SU-DHL-6 (cell line): ENCODE measurements around the gene AMDHD2.

Experiments
- H2AFZ ChIP-seq: fragments of 200-600 bp; sonication (generic); 2 replicates; pipeline ENCODE4 v1.6.1; 2014; ENCODE audit warnings: low read depth, mild to moderate bottlenecking, moderate library complexity, mixed read lengths, antibody characterized with exemption, low read length; ENCODE audit not compliant: severe bottlenecking
- H3F3A ChIP-seq: fragments of 200-600 bp; shearing (Covaris generic); 2 replicates; pipeline ENCODE4 v1.6.0; 2016; ENCODE audit warnings: antibody characterized with exemption, mild to moderate bottlenecking; ENCODE audit not compliant: insufficient read depth
- H3K27ac ChIP-seq: fragments of 200-600 bp; sonication (generic); 2 replicates; pipeline ENCODE4 v1.5.1; 2016; ENCODE audit warnings: low read depth, mild to moderate bottlenecking, low read length, moderate library complexity, mixed read lengths
- H3K27me3 ChIP-seq: fragments of 200-600 bp; sonication (generic), shearing (Covaris generic); 2 replicates; pipeline ENCODE4 v1.6.0; 2014; ENCODE audit warnings: mild to moderate bottlenecking, low read length
- H3K36me3 ChIP-seq: fragments of 200-600 bp; sonication (generic); 2 replicates; pipeline ENCODE4 v1.6.1; 2014; ENCODE audit warnings: mild to moderate bottlenecking, low read length, mixed read lengths
- H3K4me2 ChIP-seq: fragments of 300-600, 200-600 bp; shearing (Covaris generic), sonication (generic); 2 replicates; pipeline ENCODE4 v1.6.0; 2014; ENCODE audit warnings: low read length, low read depth, mild to moderate bottlenecking; ENCODE audit not compliant: poor library complexity, severe bottlenecking
- H3K4me3 ChIP-seq: fragments of 200-600 bp; sonication (generic); 2 replicates; pipeline ENCODE4 v1.5.1; 2014; ENCODE audit warnings: antibody characterized with exemption, low read length, mild to moderate bottlenecking, mixed read lengths; ENCODE audit not compliant: insufficient read depth, poor library complexity, severe bottlenecking
- H3K79me2 ChIP-seq: fragments of 200-600 bp; sonication (generic); 2 replicates; pipeline ENCODE4 v1.6.1; 2014; ENCODE audit warnings: mild to moderate bottlenecking, low read length, moderate library complexity; ENCODE audit not compliant: insufficient read depth
- H3K9ac ChIP-seq: fragments of 200-600 bp; sonication (generic); 2 replicates; pipeline ENCODE4 v1.7.0; 2014; ENCODE audit warnings: mild to moderate bottlenecking, low read length
- H3K9me2 ChIP-seq: fragments of 200-600 bp; sonication (generic); replicated peaks from 2 replicates; pipeline ENCODE4 v1.6.1; 2014; ENCODE audit warnings: low read length; ENCODE audit not compliant: insufficient read depth
- H3K9me3 ChIP-seq: fragments of 200-600 bp; sonication (generic); 2 replicates; pipeline ENCODE4 v1.6.1; 2014; ENCODE audit warnings: low read length, mixed read lengths; ENCODE audit not compliant: insufficient read depth
- H4K20me1 ChIP-seq: fragments of 200-600 bp; sonication (generic); 2 replicates; pipeline ENCODE4 v1.6.1; 2014; ENCODE audit warnings: low read depth, mild to moderate bottlenecking, antibody characterized with exemption, low read length, moderate library complexity, mixed read lengths
- EZH2phosphoT487 ChIP-seq: fragments of 200-600 bp; sonication (generic), shearing (Covaris generic); conservative IDR thresholded peaks from 2 replicates; pipeline ENCODE4 v1.6.1; 2018; ENCODE audit warnings: mild to moderate bottlenecking, antibody characterized with exemption, low read length, moderate library complexity, mixed read lengths
- TF ChIP-seq, protein P1 (sequence below): fragments of 200-600 bp; sonication (generic); IDR thresholded peaks from one replicate; pipeline ENCODE4 v1.5.1; 2017; ENCODE audit warnings: antibody characterized with exemption, mild to moderate bottlenecking, low read length, moderate library complexity; ENCODE audit not compliant: insufficient read depth, poor library complexity, severe bottlenecking

AMDHD2 gene

DNA sequence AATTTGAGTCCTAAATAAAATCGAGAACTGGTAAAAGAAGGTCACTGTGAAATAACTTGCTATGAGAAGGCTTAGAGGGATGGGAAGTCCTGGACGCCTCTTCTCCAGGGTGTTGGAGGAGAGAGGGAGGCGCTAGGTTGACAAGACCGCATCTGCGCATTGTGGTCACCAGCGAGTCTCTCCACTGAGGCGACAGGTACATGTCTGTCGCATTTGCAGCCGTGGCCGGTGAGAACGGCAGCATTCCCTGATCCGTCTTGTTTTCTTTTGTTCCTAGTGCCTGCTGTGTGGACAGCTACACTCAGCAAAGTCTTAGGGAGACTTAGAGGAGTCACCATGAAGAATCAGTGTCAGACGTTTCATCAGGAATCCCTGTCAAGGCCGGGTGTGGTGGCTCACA lies 14.5 kb upstream of the AMDHD2 start:
- Histone ChIP-seq H3K79me2 (no peaks in the 10 kb centered on the region), H3K36me3 (no peaks in the 10 kb centered on the region), H3K4me2 (no peak overlapping the region), H2AFZ (no peak overlapping the region), H3K9me2 (no peaks in the 10 kb centered on the region), H4K20me1 (no peaks in the 10 kb centered on the region), H3K27ac (no peak overlapping the region), H3F3A (peaks cover 2% of the 10 kb centered on the region; the same call in 1 of the 2 replicates), H3K27me3 (no peaks in the 10 kb centered on the region), H3K9ac (no peak overlapping the region), H3K9me3 (no peaks in the 10 kb centered on the region), H3K4me3 (no peak overlapping the region)
- TF ChIP-seq, protein P1, sequence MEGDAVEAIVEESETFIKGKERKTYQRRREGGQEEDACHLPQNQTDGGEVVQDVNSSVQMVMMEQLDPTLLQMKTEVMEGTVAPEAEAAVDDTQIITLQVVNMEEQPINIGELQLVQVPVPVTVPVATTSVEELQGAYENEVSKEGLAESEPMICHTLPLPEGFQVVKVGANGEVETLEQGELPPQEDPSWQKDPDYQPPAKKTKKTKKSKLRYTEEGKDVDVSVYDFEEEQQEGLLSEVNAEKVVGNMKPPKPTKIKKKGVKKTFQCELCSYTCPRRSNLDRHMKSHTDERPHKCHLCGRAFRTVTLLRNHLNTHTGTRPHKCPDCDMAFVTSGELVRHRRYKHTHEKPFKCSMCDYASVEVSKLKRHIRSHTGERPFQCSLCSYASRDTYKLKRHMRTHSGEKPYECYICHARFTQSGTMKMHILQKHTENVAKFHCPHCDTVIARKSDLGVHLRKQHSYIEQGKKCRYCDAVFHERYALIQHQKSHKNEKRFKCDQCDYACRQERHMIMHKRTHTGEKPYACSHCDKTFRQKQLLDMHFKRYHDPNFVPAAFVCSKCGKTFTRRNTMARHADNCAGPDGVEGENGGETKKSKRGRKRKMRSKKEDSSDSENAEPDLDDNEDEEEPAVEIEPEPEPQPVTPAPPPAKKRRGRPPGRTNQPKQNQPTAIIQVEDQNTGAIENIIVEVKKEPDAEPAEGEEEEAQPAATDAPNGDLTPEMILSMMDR, result no peak
- no peak for TF ChIP-seq EZH2phosphoT487

DNA sequence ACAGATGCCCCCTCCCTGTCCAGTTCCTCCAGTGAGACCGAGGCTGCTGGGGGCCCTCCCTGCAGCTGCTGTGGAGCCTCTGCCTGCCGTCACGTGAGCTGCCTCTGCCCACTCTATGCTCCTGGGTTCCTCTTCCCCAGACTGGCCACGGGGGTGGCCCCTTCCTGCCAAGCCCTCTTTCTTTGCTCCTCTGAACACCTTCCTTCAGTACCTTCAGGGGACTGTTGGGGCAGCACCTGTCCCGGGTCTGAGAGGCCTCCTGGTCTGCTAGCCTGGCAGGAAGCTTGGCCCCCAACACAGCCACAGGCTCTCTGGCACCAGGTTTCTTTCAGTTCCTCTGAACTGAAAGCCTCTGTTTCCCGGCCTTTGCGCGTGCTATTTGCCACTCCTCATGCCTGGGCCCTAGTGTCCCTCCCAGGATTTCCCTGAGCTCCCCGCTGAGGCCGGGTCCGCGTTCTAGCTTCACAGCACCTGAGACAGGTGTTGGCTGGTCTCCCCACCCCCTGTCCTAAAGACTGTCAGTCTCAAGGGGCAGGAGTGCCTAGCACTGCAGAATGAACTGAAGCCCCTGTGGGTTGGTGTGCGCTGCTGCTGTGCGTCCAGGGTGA lies 13.0 kb upstream of the AMDHD2 start:
- Histone ChIP-seq H3K4me2 (no peak overlapping the region), H3K9ac (no peak overlapping the region)

DNA sequence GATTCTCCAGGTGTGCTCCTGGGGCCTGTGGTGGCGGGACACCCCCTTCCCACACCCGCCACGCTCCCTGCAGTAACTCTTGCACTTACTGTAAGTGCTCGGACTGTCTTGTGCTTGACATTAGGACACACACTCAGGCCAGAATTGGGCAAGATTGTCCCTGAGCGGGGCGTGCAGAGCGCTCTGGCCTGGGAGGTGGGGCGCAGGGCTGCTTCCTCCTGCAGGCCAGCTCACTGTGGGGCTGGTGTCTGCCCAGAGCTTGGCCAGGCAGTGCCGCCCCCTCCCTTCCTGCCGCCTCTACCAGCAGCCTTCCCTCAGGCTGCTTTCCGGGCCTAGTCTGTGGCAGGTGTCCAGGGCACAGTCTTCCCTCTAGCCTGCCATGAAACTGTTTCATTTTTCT lies 12.5 kb upstream of the AMDHD2 start:
- Histone ChIP-seq H3K36me3 (no peaks in the 10 kb centered on the region), H3F3A (peaks cover 2% of the 10 kb centered on the region; the same call in 1 of the 2 replicates), H3K79me2 (no peaks in the 10 kb centered on the region), H3K4me2 (no peak overlapping the region), H3K9ac (no peak overlapping the region), H3K27ac (no peak overlapping the region), H3K9me2 (no peaks in the 10 kb centered on the region), H3K27me3 (no peaks in the 10 kb centered on the region), H4K20me1 (no peaks in the 10 kb centered on the region), H3K4me3 (no peak overlapping the region), H3K9me3 (no peaks in the 10 kb centered on the region), H2AFZ (no peak overlapping the region)
- no peak for TF ChIP-seq EZH2phosphoT487
- TF ChIP-seq, protein P1, result no peak

More for the DNA sequence above, 13.0 kb upstream of the AMDHD2 start:
- Histone ChIP-seq H3K4me3 (no peak overlapping the region), H3K27me3 (no peaks in the 10 kb centered on the region), H3K27ac (no peak overlapping the region), H3K9me3 (no peaks in the 10 kb centered on the region), H3K9me2 (no peaks in the 10 kb centered on the region), H3K36me3 (no peaks in the 10 kb centered on the region), H3F3A (peaks cover 2% of the 10 kb centered on the region; the same call in 1 of the 2 replicates), H4K20me1 (no peaks in the 10 kb centered on the region), H3K79me2 (no peaks in the 10 kb centered on the region), H2AFZ (no peak overlapping the region)
- TF ChIP-seq, protein P1, result no peak
- TF ChIP-seq EZH2phosphoT487, result no peak
